ENCODE data around the gene HOXD3.

HOXD3 gene

DNA sequence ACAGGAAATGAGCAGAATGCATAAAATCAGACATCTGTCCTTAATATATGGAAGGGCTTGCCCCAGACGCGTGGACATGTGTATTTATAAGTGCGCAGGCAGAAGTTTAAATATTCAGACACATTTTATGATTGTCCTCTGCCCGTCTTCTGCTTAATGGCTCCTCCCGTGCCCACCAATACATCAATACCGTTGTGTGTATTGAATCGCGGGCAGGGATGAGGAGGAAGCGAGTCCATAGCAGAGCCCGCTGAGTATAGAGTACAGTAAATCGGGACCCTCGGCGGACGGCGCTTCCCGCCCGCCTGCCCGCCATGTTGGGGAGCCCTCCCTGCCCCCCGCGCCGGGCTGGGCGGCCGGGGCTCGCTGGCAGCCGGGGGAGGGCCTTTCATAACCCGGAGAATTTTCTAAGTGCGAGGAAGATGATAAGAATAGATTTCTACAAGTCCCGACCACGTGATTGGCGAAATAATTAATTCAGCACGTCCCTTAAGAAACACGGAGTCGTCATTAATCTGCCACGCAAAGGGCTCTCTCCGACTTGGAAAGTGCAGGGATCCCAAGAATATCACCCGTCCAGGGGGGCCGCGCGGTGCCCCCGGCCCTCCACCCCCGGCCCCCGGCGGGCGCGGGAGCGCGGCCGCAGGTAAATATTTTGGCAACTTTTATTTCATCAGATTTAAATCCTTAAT, at the start of gene HOXD3:
TSS of gene HOXD3 (plus strand) at position 501 of the 692 bp plus-strand sequence. CDS start 11,808 bp downstream, outside the sequence.
- no peak for DNase-seq (ENCODE audit: low read depth)

- DNase-seq (ENCODE audit: low read depth), result no peak
Observed at GRCh38 chr2:176107731-176108181, 49.4 kb upstream of the HOXD3 start.

- DNase-seq (ENCODE audit: low read depth), result no peak
Observed at GRCh38 chr2:176109192-176109901, 47.8 kb upstream of the HOXD3 start.

GRCh38 chr2:176109946-176110345, 47.2 kb upstream of the HOXD3 start:
- no peak for DNase-seq (ENCODE audit: low read depth)

- DNase-seq (ENCODE audit: low read depth), result no peak
Observed at GRCh38 chr2:176110415-176111308, 46.4 kb upstream of the HOXD3 start.

DNA sequence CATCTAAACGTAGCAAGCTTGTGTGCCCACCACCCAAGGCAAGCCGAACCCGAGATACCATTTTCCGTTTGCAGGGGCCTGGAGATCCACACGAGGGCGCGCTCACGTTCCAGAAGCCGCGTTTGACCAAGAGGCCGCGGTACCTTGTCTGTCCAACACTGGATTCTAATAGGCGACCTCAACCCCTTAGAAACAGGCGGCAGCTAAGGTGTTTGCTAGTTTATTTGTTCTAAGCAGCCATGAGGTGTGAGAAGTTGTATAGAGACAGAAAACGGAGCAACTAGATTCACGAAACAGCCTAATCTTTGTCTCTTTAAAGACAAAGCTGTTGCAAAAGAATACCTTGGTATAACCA, 45.8 kb upstream of the HOXD3 start:
- no peak for DNase-seq (ENCODE audit: low read depth)

- no peak for DNase-seq (ENCODE audit: low read depth)
Observed at GRCh38 chr2:176111846-176112374, 45.2 kb upstream of the HOXD3 start.

DNA sequence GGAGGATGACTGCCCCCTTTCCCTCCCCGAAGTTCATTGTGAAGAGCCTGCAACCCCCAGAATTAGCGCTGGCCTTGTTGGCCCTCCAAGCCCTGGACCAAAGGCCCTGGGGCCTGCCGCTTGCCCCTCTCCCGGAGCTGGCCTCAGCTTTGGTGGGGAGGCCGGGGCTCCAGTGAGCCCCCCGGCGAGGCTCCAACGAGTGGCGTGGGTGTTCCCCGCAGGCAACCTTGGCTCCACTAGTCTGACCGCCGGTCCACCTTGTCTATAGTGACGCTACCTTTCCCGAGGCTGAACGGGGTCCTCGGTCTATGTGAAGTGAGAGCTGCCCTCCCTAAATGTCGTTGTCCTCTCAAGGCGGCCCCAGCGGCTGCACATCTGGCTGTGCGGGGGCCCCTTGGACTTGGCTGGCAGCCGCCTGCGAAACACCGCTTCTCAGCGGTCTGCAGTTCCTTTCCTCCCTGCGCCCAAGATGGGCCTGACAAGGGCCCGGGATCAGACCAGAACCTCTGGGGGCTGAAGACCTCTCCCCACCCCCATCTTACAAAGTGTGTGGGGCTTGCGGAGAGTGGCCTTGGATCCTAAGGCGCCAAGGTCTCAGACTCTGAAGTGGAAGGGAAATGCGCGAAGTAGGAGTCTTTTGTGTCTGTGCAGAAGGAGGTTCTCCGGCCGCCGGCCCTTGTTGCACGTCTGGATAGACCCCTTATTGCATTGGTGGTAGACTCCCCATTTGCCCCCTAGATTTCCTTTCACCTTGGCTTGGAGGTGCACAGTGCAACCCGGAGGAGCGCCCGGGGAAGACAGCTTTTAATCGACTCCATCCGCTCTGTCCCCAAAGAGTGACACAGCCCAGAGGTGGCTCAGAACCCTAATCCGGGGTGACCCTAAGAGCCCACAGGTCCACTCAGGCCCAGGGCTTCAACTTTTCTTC, 44.5 kb upstream of the HOXD3 start:
- no peak for DNase-seq (ENCODE audit: low read depth)

- DNase-seq (ENCODE audit: low read depth), result no peak
Observed at GRCh38 chr2:176114120-176114929, 42.8 kb upstream of the HOXD3 start.

- no peak for DNase-seq (ENCODE audit: low read depth)
Observed at GRCh38 chr2:176114930-176115625, 42.0 kb upstream of the HOXD3 start.

GRCh38 chr2:176115883-176116813, 41.0 kb upstream of the HOXD3 start, which contains the start of gene HOXD10:
HOXD10 (plus strand) TSS chr2:176116778; CDS start chr2:176116834, 56 bp downstream.
- DNase-seq (ENCODE audit: low read depth), result no peak

GRCh38 chr2:176117162-176117822, 39.8 kb upstream of the HOXD3 start:
- no peak for DNase-seq (ENCODE audit: low read depth)

DNA sequence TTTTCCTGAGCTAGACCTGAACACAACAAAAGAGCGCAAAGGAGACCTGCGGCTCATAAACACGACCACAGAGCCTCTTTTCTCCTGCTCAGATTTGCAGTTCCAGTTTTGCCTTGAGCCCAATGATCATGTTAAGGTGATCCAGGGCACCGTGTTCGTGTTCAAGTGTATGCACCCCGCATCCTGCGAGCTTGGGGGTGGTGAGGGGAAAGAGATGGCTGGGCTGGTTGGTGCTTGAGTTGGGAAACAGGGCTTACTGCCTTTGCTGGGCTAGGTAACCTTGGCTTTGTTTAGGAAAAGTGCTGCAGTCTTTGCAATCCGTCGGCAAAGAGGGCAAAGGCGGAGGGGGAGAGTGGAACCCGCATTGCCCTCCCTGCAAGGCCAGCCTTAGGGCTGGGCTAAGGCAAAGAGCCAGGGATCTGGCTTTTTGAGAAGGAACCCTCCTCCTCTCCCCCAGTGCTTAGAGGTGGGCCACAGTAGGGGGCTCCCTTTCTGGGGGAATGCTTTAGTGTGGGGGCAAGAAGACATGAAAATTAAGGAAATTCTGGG, 39.2 kb upstream of the HOXD3 start:
- no peak for DNase-seq (ENCODE audit: low read depth)

DNA sequence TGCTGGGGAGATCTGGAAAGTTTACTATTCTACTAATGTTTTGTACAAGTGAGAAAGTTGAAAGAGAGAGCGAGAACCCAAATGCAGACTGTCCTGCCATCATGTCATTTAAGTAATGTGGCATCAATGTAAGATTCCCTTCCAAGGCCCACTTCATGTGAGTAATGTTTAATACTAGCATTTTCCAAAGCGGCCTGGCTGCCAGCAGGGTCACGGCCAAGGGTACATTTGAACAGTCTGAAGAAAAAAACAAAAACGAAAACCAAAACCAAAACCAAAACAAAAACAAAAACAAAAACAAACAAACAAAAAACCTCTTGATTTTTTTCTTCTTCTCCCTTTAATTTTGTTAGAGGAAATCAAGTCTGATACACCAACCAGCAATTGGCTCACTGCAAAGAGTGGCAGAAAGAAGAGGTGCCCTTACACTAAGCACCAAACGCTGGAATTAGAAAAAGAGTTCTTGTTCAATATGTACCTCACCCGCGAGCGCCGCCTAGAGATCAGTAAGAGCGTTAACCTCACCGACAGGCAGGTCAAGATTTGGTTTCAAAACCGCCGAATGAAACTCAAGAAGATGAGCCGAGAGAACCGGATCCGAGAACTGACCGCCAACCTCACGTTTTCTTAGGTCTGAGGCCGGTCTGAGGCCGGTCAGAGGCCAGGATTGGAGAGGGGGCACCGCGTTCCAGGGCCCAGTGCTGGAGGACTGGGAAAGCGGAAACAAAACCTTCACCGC, 38.3 kb upstream of the HOXD3 start:
- DNase-seq (ENCODE audit: low read depth), result no peak

DNA sequence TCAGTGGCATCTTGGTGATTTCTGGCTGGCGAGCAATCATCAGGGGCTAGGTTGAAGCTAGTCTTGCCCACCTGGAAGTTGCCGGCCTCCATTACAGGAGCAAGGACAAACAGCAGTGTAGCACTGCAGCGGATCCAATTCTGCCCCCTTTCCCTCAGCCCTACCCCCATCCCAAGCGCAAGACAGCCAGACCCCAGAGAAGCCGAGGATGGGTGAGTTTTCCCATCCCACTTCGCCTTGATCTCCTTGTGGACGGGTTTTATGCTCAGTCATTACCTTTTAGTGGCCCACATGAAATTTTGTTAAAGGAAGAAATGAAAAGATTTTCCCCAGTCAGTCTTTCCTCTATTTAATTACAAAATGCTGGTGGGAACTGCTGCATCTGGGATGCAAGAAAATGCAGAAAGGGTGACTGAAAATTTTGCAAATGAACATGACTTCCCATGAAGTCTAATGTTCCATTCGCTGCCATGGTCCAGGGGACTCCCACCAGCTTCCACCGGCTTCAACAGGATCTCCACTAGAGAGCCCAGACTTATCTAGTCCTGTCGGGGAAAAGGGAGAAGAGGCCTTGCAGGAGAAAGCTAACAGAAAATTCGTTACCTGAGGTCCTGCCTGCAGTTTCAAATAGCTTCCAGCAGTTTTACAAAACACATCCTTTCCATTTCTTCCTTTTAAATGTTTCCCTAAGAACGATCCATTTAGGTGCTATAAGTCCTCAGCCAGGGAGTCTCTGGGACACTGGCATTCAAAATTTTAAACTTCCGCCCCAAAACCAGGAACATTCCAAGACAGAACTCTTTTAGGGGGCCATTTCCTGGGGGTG, 36.5 kb upstream of the HOXD3 start:
- no peak for DNase-seq (ENCODE audit: low read depth)

All from HS-27A (cell line).